Kidney epithelial cell (primary cell): Measurements from ENCODE around the gene KCNMA1. TPM values are rescaled to one million over a fixed set of nuclear protein-coding genes. Genes with fewer than 3 reads are reported as not detected.

Experiments
- DNase-seq: peaks from one replicate; pipeline ENCODE4 v3.0.0-alpha.2; 2010; ENCODE audit warnings: low read depth
- H3K27me3 ChIP-seq: 2 replicates; pipeline ENCODE4 v1.6.0; 2011; ENCODE audit warnings: low read length; ENCODE audit not compliant: control insufficient read depth, insufficient read depth
- H3K36me3 ChIP-seq: 2 replicates; pipeline ENCODE4 v1.5.1; 2011; ENCODE audit warnings: low read length; ENCODE audit not compliant: control insufficient read depth, insufficient read depth
- H3K4me3 ChIP-seq: 2 replicates; pipeline ENCODE4 v1.5.1; 2011; ENCODE audit warnings: low read depth, mild to moderate bottlenecking, control low read depth, low read length
- total RNA-seq: library from RNA; depleted of rRNA; stranded (reverse); fragments of >200 nt; gene quantifications from 2 replicates; pipeline ENCODE4 v1.2.3, GENCODE V29; 2015
- TF ChIP-seq, protein P1 (sequence below): IDR thresholded peaks from 2 replicates; pipeline ENCODE4 v1.5.1; 2011; ENCODE audit warnings: mild to moderate bottlenecking, moderate library complexity, low read length, control low read depth, inconsistent platforms; ENCODE audit not compliant: insufficient read depth, poor library complexity, severe bottlenecking

The KCNMA1 gene
- total RNA-seq, 1 donor from 2014 or later, result 18.9 TPM

DNA sequence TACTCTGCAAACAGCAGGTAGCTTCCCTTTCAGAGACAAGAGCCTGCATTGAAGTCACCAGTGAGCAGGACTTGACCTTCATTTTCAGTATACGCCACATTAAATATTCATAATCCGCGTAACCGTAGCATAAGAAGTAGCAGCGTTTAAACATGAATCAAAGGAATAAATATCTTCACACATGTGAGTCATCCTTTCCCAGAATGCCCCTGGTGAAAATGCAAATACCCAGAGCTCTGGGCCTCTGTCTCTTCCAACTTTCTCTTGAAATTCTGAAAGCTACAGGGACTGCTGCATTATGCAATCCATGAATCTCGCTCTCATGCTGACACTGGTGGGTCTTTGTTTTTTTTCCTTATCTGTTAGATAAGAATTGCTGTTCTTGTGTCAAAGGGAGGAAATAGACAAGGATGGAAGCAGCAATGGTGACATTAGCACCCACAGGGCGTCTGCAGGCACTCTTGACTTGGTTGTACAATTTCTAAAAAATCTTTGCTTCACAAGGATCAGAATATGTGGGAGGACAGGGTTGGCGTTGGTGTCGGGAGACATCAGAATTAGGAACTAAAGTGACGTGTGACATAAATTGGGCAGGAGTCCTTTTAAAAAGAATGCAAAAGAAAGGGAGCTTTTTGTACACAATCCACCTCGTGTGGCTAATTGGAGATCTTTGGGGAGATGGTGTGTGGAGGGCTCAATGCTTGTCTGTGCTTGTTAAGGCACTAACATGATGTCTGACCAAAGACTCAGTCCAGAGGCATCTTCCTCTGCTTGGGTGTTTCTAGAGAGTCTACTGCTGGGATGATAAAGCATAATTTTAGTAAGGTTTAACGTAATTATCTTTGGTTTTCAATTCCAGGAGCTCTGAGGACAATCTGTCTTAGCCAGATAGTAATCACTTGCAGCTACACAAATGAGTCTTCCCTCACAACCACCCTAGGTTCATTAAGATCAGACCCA, 390.3 kb downstream of the KCNMA1 start:
- H3K27me3 ChIP-seq, result no peaks in the 10 kb centered on the region
- DNase-seq, result no peak
- H3K4me3 ChIP-seq, result no peak overlapping the region
- H3K36me3 ChIP-seq, result no peaks in the 10 kb centered on the region
- TF ChIP-seq, protein P1, sequence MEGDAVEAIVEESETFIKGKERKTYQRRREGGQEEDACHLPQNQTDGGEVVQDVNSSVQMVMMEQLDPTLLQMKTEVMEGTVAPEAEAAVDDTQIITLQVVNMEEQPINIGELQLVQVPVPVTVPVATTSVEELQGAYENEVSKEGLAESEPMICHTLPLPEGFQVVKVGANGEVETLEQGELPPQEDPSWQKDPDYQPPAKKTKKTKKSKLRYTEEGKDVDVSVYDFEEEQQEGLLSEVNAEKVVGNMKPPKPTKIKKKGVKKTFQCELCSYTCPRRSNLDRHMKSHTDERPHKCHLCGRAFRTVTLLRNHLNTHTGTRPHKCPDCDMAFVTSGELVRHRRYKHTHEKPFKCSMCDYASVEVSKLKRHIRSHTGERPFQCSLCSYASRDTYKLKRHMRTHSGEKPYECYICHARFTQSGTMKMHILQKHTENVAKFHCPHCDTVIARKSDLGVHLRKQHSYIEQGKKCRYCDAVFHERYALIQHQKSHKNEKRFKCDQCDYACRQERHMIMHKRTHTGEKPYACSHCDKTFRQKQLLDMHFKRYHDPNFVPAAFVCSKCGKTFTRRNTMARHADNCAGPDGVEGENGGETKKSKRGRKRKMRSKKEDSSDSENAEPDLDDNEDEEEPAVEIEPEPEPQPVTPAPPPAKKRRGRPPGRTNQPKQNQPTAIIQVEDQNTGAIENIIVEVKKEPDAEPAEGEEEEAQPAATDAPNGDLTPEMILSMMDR, result no peak

DNA sequence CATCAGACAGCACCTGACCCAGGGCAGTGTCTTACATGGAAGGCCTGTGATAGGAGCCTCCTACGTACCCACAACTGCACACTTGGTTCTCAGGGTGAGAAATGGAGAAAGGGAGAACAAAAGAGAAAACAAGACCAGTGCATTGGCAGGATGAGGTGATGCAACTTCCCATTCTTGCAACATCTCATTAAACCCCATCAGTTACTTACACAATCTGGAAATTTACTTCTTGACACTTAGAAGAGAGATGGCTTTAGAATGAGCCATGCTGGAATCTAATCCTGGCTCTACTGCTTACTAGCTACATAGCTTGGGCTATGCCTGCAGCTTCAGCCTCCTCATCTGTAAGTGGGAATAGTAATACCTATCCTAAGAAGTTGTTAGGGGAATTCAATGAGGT, 391.7 kb downstream of the KCNMA1 start:
- DNase-seq, result no peak
- TF ChIP-seq, protein P1, result no peak
- H3K27me3 ChIP-seq, result no peaks in the 10 kb centered on the region
- no peaks in the 10 kb centered on the region for H3K36me3 ChIP-seq
- no peak overlapping the region for H3K4me3 ChIP-seq

DNA sequence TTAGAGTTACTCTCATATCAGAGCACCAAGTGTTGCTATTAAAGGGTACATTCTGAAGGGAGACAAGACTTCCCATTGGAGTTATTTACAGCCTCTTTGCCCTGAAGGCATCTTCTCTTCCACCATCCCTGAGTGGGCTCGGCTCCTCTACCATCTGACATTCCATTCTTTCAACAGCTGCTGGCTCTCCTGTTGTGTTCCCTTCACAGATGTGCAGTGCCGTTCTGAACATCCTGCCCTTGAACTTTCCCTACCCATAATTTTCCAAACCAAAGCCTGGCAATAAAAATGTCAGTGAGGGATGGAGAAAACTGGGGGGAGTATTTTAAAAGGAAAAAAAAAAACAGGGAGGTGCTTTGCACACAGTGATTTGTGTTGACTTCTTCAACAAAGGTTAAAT, 392.9 kb downstream of the KCNMA1 start:
- no peak for DNase-seq
- Histone ChIP-seq H3K27me3 (no peaks in the 10 kb centered on the region), H3K4me3 (no peak overlapping the region), H3K36me3 (no peaks in the 10 kb centered on the region)
- TF ChIP-seq, protein P1, result no peak

DNA sequence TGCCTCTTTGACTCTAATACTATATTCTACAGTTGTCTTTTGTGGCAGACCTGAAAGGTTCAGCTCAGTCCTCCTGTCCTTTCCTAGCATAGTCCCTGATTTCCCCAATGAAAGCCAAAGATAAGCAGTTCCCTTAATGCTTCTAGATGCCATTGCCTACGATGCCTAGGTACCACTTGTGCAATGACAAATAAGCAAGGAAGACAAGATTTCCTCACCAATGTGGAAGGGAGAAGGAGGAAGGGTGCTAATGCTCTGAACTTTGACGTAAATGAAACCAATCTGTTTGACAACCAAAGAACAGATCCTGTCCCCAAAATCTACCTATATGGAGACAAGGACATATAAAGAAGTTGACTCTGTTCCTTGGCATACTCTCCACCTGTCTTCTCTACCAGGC, 393.3 kb downstream of the KCNMA1 start:
- DNase-seq, result no peak
- Histone ChIP-seq H3K36me3 (no peaks in the 10 kb centered on the region), H3K27me3 (no peaks in the 10 kb centered on the region), H3K4me3 (no peak overlapping the region)
- TF ChIP-seq, protein P1, result no peak

DNA sequence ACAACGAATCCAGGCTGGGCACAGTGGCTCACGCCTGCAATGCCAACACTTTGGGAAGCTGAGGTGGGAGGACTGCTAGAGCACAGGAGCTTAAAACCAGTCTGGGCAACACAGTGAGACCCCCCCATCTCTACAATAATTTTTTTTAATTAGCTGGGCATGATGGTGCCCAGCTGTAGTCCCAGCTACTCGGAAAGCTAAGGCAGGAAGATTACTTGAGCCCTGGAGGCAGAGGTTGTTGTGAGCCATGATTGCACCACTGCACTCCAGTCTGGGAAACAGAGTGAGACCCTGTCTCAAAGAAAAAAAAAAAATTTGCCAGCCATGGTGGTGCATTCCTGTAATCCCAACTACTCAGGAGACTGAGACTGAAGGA, 396.3 kb downstream of the KCNMA1 start:
- TF ChIP-seq, protein P1, result no peak
- Histone ChIP-seq H3K27me3 (no peaks in the 10 kb centered on the region), H3K4me3 (no peak overlapping the region), H3K36me3 (no peaks in the 10 kb centered on the region)
- no peak for DNase-seq
